ENCODE data around the gene KIAA1217. TPM values are rescaled to one million over a fixed set of nuclear protein-coding genes. Genes with fewer than 3 reads are reported as not detected.

The KIAA1217 gene
- total RNA-seq, 1 donor from 2014 or later, result 73.2 TPM

GRCh38 chr10:24305551-24306506, 96.9 kb downstream of the KIAA1217 start:
- H3K9me3 Mint-ChIP-seq, result no peaks in the 10 kb centered on the region
- peaks cover 26% of the 10 kb centered on the region for H3K36me3 Mint-ChIP-seq
- H3K27ac Mint-ChIP-seq, result no peak overlapping the region
- TF ChIP-seq CTCF (conservative IDR thresholded peaks at IDR 0.05), result no peak
- H3K4me3 Mint-ChIP-seq, result no peak overlapping the region
- no peaks in the 10 kb centered on the region for H3K27me3 Mint-ChIP-seq
- H3K4me1 Mint-ChIP-seq (ENCODE audit: unreplicated experiment), result peaks cover 34% of the 10 kb centered on the region
- DNase-seq (ENCODE audit: extremely low spot score, unreplicated experiment), result no peak

- Mint-ChIP-seq H3K4me1 (ENCODE audit: unreplicated experiment) (peaks cover 39% of the 10 kb centered on the region), H3K27me3 (no peaks in the 10 kb centered on the region), H3K4me3 (no peak overlapping the region), H3K9me3 (no peaks in the 10 kb centered on the region), H3K36me3 (peaks cover 31% of the 10 kb centered on the region), H3K27ac (no peak overlapping the region)
- DNase-seq (ENCODE audit: extremely low spot score, unreplicated experiment), result no peak
- no peak for TF ChIP-seq CTCF (conservative IDR thresholded peaks at IDR 0.05)
These were observed 97.6 kb downstream of the KIAA1217 start for GRCh38 chr10:24306507-24306875.

- no peaks in the 10 kb centered on the region for H3K9me3 Mint-ChIP-seq
These were observed 98.2 kb downstream of the KIAA1217 start for GRCh38 chr10:24307116-24307515.

GRCh38 chr10:24307696-24308485, 99.0 kb downstream of the KIAA1217 start:
- no peak for DNase-seq (ENCODE audit: extremely low spot score, unreplicated experiment)
- Mint-ChIP-seq H3K9me3 (no peaks in the 10 kb centered on the region), H3K27me3 (no peaks in the 10 kb centered on the region), H3K27ac (no peak overlapping the region), H3K4me3 (peak overlapping the region; percentile 5), H3K36me3 (peaks cover 30% of the 10 kb centered on the region), H3K4me1 (ENCODE audit: unreplicated experiment) (peaks cover 39% of the 10 kb centered on the region)
- no peak for TF ChIP-seq CTCF (conservative IDR thresholded peaks at IDR 0.05)

More at GRCh38 chr10:24307116-24307515, 98.2 kb downstream of the KIAA1217 start:
- no peak for DNase-seq (ENCODE audit: extremely low spot score, unreplicated experiment)
- Mint-ChIP-seq H3K27me3 (no peaks in the 10 kb centered on the region), H3K27ac (no peak overlapping the region), H3K36me3 (peaks cover 36% of the 10 kb centered on the region), H3K4me1 (ENCODE audit: unreplicated experiment) (peaks cover 44% of the 10 kb centered on the region), H3K4me3 (no peak overlapping the region)
- no peak for TF ChIP-seq CTCF (conservative IDR thresholded peaks at IDR 0.05)

- H3K27me3 Mint-ChIP-seq, result no peaks in the 10 kb centered on the region
- TF ChIP-seq CTCF (conservative IDR thresholded peaks at IDR 0.05), result no peak
- peaks cover 34% of the 10 kb centered on the region for H3K36me3 Mint-ChIP-seq
- no peaks in the 10 kb centered on the region for H3K9me3 Mint-ChIP-seq
- H3K4me1 Mint-ChIP-seq (ENCODE audit: unreplicated experiment), result peaks cover 44% of the 10 kb centered on the region
- peak overlapping the region; percentile 1 for H3K4me3 Mint-ChIP-seq
- H3K27ac Mint-ChIP-seq, result peak overlapping the region; percentile 85
- DNase-seq (ENCODE audit: extremely low spot score, unreplicated experiment), result no peak
These were observed 101.2 kb downstream of the KIAA1217 start for GRCh38 chr10:24310104-24310503.
